ENCODE results near the gene ZMYND8.

- TF ChIP-seq, protein P1, sequence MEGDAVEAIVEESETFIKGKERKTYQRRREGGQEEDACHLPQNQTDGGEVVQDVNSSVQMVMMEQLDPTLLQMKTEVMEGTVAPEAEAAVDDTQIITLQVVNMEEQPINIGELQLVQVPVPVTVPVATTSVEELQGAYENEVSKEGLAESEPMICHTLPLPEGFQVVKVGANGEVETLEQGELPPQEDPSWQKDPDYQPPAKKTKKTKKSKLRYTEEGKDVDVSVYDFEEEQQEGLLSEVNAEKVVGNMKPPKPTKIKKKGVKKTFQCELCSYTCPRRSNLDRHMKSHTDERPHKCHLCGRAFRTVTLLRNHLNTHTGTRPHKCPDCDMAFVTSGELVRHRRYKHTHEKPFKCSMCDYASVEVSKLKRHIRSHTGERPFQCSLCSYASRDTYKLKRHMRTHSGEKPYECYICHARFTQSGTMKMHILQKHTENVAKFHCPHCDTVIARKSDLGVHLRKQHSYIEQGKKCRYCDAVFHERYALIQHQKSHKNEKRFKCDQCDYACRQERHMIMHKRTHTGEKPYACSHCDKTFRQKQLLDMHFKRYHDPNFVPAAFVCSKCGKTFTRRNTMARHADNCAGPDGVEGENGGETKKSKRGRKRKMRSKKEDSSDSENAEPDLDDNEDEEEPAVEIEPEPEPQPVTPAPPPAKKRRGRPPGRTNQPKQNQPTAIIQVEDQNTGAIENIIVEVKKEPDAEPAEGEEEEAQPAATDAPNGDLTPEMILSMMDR (IDR thresholded peaks at IDR 0.05): no peak
- no peak for TF ChIP-seq EP300 (IDR thresholded peaks at IDR 0.05)
- TF ChIP-seq POLR2A (IDR thresholded peaks at IDR 0.05): no peak
- no peak for TF ChIP-seq POLR2AphosphoS5 (IDR thresholded peaks at IDR 0.05)
Measured at GRCh38 chr20:47246061-47246777, 110.3 kb downstream of the ZMYND8 start.
